Activated T-helper 1 cell treated with Interleukin-2 at 50 U/mL for 16 hours (primary cell): ENCODE data around the gene DSCAM.
"Not testable (repeated sequence)": the region's sequence is repeated elsewhere in the genome, so short reads cannot be mapped to it uniquely, and the experiment has no call there.

Source experiments
- DNase-seq: peaks from one replicate; pipeline ENCODE4 v3.0.0-alpha.2; 2020; ENCODE audit warnings: low read depth

The DSCAM gene

DNA sequence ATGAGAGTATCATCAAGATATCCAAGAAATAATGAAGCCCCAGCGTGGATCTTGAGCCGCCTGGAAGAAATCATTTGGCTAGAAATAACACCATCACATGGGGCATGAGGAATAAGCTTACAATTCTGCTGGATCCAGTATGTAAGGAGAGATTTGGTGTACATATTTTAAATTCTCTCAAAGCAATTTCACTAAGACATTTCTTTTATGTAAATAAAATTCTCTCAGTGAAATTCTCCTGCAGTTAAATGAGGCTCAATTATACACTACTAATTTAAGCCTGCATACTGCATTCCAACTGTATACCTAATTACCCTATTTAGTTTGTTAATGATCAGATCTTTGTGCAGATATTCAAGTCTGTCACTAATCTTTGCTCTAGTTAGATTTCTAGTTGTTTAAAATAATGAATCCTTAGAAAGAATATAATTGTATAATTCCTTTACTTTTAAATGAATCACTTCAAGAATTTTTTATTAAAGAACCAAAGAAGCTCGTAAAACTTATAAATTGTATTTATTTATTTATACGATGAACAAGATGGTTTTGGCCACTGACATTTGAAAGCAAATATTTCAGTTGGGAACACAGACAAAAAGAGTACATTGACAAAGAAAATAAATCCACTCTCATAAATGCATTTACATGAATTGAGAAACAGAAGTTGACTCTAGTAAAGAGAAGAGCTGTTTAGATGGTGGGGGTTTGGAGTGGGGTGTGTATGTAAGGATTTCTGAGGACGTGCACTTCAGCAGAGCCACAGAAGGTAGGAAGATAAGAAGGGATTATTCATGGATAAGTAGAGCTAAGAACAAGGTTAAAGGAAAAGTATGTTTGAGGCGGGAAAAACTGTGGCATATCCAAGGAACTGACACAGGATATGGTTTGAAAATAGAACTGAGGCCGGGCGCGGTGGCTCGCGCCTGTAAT, 466.8 kb downstream of the DSCAM start:
- DNase-seq, result no peak

DNA sequence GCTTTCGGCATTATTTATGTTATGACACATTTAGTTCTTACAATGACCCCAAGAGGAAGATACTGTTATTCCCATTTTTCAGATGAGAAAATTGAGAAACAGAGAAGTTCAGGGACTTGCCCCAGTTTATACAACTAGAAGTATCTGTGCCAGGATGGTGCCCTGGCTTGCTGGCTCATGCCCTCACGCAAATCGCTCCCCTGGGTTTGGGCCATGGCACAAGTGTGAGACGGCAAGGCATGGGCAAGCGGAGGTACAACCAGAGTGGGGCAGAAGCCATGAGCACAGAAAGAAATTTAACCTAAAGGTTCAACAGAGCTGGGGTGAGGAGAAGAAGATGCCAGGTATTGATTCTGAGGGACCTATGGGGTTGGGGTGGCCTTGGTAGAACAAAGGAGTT, 469.8 kb downstream of the DSCAM start:
- no peak for DNase-seq

DNA sequence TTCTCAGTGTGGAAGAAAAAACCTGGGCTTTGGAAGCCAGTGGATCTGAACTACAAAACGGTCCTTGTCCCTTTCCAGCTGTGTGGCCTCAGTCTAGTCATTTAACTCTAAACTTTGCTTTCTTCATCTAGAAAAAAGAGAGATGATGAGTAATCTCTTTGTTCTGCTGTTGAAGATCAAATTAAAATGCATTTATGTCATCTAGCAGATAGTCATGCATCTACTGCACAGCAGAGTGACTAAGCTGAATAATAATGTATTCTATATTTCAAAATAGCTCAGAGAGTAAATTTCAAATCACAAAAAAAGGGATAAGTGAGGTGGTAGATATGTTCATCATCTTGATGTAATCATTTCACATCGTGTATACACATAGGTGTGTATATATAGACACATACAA, 473.2 kb downstream of the DSCAM start:
- DNase-seq, result no peak

DNA sequence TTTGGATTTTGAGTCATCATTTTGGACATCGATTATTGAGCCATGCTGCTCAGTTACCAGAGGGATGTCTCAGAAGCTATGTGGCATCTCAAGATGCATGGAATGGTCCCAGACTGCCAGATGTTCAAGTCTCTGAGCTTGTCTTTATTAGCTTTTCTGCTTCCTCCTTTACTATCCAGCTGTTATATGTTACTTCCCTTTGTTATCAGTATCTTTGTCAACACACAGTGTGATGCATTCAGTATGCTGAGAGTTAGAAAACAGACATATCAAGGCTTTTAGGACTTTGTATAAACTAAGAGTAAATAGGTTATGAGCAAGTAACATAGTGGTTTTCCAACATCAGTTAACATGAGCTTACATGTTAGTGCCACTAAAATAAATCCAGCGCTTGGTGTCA, 474.5 kb downstream of the DSCAM start:
- DNase-seq, result no peak

DNA sequence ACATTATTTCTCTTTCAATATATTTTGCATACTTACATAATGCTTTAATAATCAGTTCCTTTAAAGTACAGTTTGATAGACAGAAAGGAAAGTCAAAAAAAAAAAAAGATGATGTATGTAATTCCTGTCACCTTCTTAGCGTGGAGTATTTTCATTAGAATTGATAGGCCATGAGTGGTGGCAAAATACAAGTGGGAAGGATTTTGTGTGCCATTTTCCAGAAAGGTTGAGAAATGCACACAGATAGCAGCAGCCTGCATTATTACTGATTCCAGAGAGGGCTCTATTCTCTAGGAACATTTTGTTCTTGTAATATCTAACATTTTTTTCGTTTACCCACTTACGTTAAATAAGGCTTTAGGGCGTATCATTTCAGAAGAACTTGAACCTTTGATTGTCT, 475.6 kb downstream of the DSCAM start:
- DNase-seq, result no peak

DNA sequence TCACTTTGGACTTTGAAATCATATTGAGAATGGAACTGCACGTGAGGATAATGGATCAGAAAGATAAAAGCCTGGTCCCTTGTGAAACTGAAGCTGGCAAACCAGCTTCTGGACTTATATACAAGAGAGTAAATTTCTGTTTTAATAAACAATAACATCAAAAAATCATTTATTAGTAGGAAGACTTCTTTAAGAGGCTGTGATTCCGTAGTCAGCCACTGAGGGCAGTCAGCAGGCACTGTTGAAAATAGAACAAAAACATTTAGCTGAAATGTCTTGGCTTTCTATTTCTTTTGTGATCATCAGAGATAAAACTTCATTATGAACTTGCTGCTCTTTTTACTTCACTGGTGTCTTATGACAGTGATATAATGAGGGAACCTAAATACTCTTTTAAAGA, 490.3 kb downstream of the DSCAM start:
- DNase-seq, result no peak

DNA sequence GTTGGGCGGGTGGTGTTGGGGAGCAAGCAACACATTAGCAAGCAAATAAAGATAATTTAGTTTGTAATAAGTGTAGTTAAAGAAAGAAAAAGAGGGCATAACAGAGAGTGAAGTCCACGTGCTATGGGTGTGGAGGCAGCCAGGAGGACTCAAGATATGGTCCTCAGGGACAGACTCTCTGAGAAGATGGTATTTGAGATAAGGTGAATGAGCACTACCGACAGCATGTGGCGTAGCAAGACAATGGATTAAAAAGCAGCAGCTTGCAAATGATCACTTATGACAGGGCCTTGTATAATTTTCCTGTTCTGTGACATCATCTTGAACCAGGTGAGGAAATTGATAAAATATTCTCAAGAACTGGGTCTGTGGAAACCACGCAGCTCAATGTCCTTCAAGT, 491.9 kb downstream of the DSCAM start:
- no peak for DNase-seq

DNA sequence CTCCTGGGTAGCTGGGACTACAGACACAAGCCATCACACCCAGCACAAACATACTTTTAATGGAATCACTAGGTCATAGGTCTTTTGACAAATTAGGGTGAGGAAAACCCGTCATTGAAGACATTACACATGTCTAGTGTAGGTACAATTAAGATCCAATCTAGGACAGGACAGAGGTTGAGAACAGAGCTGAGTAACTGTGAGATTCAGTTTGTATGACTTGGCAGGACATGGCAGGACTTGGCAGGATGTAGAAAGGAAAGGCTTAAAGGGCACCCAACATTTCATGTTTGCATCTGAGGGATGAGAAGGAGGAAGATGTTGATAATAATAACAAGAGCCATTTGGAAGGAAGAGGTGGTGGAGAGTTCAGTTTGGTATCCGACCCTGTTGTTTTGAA, 496.0 kb downstream of the DSCAM start:
- DNase-seq, result no peak

DNA sequence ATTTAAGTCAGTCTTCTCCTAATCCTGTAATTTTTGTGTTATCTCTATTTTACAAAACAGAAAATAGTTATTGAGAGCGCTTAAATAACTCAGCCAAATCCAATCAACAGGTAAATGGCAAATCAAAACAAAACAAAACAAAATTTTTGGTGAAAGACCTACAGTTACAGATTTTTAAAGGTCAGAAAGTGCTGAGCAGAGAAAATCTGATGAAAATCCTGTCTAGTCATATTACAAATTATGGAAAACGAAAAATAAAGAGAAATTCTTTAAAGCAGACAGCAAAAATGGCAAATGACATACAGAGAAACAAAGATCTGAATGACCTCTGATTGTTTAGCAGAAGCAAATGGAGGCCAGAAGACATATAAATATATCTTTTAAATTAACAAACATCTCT, 497.4 kb downstream of the DSCAM start:
- DNase-seq, result no peak

DNA sequence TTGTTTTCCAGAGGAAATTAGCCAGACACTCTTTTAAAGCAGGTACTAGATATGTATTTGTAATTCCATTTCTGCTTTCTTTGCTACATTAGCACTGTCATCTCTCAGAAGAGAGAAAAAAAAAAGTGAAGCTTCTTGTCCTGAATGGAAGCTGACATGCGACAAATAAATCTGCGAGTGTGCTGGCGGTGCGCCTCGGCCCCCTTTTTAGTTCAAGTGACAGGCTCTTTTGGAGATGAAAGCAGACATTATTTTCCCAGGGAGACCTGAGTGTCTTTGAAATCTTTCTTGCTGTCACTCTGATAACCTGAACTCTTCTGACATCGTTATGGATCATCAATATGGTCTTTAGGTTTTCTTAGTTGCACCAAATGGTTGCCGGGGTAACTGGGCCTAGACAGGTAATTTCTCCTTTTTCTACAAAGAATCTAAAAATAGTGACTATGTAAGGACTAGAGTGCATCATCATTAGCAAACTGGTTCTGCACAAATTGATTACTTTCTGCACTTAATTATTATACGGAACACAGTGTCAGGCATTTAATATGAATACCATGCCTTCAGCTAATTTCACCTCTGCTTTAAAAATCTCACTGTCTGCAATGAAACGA, 501.1 kb downstream of the DSCAM start:
- DNase-seq, result no peak

DNA sequence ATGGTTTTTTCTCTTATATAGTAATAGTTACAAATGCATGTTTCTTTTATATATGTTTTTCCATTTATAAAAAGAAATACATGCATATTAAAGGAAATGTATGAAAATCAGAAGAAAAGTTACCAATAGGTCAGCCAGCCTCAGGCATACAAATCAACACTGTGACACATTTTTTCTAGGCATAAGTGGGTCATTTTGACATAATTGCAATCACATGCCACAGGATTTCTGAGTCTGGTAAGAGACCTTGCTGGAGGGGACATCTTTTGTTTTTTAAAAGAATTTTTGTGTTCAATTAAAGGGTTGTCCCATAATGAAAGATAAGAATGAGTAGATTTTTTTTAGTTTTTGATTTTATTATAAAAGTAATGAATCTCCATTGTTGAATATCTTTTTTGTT, 506.6 kb downstream of the DSCAM start:
- no peak for DNase-seq

DNA sequence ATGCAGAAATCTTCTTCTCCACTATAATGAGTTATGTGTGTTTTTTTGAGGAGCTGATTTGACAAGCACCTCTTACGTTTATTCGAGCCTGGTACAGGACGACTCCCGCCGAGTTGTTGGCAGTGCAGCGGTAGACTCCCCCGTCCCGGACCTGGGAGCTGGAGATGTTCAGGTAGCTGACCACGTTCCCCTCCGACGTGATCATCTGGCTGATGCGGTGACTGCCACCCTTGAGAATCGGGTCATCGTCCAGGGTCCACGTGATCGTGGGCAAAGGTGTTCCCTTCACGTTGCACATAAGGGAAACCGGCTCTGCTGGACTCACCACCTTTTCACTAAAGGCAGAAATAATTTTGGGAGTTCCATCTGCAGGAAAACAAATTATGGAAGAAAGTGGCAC, 507.9 kb downstream of the DSCAM start:
- no peak for DNase-seq

DNA sequence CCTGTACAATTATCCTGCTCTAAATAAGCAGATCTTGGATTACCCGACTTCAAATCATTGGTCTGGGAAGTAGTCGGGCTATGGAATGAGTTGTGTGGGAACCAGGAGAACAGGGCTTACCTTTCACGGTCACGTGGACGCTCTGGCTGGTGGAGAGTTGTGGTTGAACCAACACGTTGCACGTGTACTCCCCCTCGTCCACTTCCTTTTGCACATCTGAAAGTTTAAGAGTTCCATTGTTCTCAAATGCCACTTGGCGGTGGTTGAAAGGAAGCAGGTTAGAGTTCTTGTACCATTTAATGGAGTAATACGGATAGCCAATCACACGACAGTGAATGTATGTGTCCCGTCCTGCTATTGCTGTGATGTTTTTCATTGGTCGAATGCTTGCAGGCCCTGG, 509.0 kb downstream of the DSCAM start:
- no peak for DNase-seq

DNA sequence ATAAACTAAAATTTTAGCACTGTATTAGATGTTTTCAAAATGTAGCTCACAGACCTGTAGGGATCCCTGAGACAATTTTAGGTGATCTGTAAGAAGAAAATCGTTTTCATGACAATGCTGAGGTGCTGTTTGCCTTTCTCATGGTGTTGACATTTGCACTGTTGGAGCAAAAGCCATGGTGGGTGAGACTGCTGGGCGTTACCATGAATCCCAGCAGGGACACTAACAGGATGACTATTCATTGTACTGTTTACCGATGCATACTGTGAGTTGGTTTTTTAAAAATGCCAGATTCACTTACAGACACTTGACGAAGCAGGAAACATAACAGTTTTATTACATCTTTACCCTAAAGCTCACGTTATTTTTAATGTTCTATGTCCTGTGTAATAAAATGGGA, 511.3 kb downstream of the DSCAM start:
- no peak for DNase-seq

DNA sequence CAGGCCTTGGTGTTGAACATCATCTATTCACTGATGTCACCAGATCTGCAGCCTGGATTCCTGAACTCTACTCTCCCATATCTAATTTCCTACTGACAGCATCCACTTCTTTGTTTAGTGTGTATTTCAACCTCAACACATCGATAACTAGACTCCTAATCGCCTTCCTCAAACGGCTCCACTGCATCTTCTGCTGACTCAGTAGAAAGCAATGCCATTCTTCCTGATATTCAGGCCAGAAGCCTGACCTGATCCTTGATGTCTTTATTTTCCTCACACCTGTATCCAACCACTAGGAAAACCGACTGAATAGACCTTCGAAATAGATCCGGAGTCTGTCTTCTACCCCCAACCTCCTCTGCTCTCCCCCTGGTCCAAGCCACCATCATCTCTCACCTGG, 512.8 kb downstream of the DSCAM start:
- no peak for DNase-seq

DNA sequence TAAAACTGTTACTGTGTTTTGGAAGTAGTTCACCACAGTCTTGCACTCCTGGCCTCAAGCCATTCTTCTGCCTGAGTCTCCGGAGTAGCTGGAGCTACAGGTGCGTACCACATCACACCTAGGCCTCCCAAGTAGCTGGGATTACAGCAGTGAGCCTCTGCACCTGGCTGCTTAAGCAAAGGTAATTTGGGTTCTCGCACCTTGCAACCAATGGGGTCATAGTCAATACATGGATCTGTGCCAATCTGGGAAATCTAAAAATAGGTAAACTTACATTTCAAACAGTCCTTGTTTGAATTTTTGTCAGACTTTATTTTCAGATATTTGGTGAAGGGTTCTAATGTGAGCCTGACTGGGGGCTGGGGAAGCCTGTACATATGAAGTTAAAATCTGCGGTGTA, 513.2 kb downstream of the DSCAM start:
- DNase-seq, result no peak

DNA sequence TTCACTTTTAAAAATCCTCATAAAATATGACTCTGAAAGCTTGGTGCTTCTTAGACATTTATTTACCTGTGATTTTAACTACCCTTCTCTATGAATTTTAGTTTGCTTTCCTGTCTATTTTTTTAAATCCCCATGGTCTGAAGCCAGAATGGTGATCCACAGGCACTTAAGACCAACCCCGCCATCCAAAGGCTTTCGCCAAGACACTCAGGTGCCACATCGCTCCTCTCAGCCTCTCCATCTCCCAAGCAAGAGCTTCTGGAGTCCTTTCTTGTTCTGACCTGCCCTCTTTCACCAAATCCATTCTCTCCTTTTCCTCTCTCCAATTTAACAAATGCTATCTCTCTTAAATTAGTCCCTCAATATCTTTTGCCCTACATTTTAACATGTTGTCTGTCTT, 515.2 kb downstream of the DSCAM start:
- DNase-seq, result no peak

DNA sequence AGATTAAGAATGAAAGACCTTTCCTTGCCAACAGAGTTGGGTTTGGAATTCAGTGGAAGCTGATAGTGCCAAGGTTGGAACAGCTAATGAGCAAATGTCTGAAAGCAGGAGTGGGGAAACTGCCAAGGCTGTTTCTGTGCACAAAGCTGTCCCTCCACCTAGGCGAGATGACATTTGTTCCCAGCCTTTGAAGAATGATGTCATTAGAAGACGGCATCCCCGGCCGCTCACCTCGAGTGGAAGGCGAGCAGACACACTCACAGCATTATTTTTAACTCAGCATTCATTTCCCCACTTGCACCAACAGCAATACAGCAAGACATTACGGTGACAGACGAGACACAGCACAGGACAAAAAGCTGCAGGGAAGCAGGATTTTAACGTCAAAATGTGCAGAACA, 515.8 kb downstream of the DSCAM start:
- no peak for DNase-seq

DNA sequence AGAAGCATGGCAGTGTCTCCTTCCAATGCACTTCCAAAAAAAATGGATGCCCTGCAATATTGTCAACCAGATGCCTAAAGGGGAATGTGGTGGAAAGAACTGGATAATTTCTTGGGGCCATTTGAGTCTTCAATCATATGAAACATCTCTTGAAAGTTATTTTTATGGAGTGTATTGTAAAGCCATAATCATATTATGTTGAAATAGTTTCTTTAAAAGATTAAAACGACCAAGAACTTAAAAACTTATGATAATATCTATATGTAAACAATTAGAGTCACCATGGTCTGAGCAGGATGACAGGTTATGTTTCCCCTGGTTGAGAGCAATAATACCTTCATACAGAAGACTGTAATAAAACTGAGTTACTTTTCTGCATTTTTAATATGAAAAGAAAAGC, 522.6 kb downstream of the DSCAM start:
- no peak for DNase-seq

DNA sequence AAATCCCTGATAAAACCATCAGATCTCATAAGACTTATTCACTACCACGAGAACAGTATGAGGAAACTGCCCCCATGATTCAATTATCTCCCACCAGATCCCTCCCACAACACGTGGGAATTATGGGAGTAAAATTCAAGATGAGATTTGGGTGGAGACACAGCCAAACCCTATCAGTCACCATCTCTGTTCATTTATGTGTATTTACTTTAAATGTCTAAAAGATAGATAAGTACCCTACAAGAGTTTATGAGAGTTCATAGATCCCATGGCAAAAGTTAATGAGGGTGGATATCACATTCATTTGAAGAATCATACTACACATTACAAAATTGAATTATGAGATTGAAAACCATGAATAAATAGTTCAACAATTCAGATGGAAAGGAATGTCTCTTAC, 526.2 kb downstream of the DSCAM start:
- not testable (repeated sequence) for DNase-seq

DNA sequence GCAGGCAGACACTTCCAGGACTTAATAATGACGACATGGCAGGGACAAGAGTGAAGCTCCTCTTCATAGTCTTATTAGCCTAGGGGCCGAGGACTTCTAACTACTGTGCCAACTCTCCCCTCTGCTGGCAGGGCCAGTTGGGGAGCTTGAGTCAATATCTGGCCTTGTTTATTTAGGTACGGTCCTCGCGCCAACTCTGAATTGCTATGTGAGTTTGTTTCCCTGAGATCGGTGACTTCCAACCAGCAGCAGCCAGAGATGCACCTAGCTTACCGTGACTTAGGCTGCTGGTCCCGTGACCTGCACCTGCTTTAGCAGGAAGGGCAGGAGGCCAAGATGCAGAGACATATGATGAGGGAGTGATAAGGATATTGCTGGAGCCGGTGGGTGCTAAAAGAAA, 528.6 kb downstream of the DSCAM start:
- DNase-seq, result no peak

DNA sequence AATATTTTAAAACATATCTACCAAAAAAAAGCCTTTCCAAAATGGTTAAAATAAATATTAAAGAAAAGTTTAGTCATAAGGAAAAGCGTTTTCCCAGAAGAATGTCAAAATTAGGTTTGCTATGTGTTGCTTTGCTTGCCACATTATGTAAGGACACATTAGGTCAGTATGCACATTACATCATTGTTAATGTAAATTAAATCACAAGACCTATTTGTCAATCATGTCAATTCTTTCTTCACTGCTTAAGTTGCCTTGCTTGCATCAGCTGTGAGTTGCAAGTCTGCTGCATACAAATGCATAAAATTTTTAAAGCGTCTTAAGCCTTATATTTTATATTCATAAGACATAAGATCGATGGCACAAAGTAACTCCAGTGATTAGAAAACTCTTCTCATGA, 530.9 kb downstream of the DSCAM start:
- no peak for DNase-seq

DNA sequence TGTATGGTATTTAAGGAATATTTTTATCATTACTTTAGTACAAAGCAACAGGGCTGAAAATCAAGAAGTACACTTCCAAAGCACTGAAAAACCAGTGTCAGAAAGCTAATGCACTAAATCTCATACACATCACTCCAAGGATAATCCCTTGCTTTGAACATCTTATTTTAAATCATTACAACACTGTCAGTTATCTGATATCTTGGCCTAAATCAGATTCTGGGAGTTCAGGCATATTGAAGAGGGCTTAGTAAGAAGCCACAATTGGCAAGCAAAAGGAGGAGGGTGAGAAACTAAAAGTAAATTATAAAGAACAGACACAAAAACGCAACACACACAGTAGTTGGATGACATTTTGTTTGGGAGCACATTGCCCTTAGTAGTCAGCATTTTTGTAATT, 531.3 kb downstream of the DSCAM start:
- no peak for DNase-seq

DNA sequence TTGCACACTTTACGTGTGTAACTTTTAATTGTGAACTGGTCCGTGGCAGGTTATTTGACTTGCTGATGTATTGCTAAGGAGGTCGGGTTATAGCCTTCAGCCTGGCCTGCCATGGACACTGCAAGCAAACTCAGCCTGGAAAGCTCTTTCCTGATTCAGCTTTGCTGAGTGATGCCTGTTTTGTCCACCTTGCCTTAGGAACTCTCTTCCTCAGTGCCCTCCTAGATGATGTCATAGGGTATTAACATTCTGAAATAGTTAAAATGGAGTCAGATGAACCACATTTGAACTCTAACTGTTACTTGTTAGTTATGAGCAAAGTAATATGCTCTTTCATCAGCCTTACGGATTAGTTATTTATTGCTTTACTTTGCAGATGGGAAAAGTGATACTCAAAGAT, 533.7 kb downstream of the DSCAM start:
- DNase-seq, result no peak
